Sigmoid colon (tissue), 7 donors: Measurements from ENCODE around the gene SMARCA1. TPM values are rescaled to one million over a fixed set of nuclear protein-coding genes. Genes with fewer than 3 reads are reported as not detected.

Source experiments
- DNase-seq: peaks from one replicate; pipeline ENCODE4 v3.0.0-alpha.2; 2019
- H3K27ac ChIP-seq, 4 donors: fragments of 200-600 bp; sonication (generic); one replicate each; pipeline ENCODE4 v1.5.1; 2016 to 2019; ENCODE audit warnings: mild to moderate bottlenecking in 1 of 4
- H3K27me3 ChIP-seq, 3 donors: fragments of 200-600 bp; sonication (generic); one replicate each; pipeline ENCODE4 v1.5.1; 2019; ENCODE audit warnings: mild to moderate bottlenecking in 1 of 3
- H3K36me3 ChIP-seq, 4 donors: fragments of 200-600 bp; sonication (generic); one replicate each; pipeline ENCODE4 v1.5.1; 2016 to 2019
- H3K4me1 ChIP-seq, 4 donors: fragments of 200-600 bp; sonication (generic); one replicate each; pipeline ENCODE4 v1.5.1; 2017 to 2019
- H3K4me3 ChIP-seq, 4 donors: fragments of 200-600 bp; sonication (generic); one replicate each; pipeline ENCODE4 v1.5.1; 2017 to 2019; ENCODE audit warnings: mild to moderate bottlenecking in 2 of 4, moderate library complexity in 1 of 4
- H3K9me3 ChIP-seq, 4 donors: fragments of 200-600 bp in 3 of 4; sonication (generic) in 3 of 4; one replicate each; pipeline versions ENCODE4 v1.5.1 to v1.6.1; 2013 to 2019
- EP300 ChIP-seq, 4 donors: sonication (generic); formaldehyde crosslinking; IDR thresholded peaks; one replicate each; pipeline ENCODE4 v1.6.1; 2017; ENCODE audit warnings: antibody characterized with exemption in 4 of 4
- POLR2A ChIP-seq, 2 donors: fragments of 450-650 bp; IDR thresholded peaks; one replicate each; pipeline ENCODE4 v1.6.1; 2016; ENCODE audit warnings: antibody characterized with exemption in 2 of 2, mild to moderate bottlenecking in 2 of 2, moderate library complexity in 2 of 2
- POLR2AphosphoS5 ChIP-seq, 4 donors: sonication (generic); formaldehyde crosslinking; IDR thresholded peaks; one replicate each; pipeline ENCODE4 v1.6.1; 2017; ENCODE audit warnings: antibody characterized with exemption in 4 of 4
- WGBS, 2 donors: extraction: QIAGEN DNeasy Blood & Tissue Kit; methylation state at CpG; one replicate each; pipeline ENCODE4 v1.1.7; 2013; 5-methylcytosine and 5-hydroxymethylcytosine counted together
- intact Hi-C: fragments of 100-400 bp; cut with DNase I; formaldehyde crosslinking; loops from one replicate; pipeline ENCODE4 v1.15.1; 2023
- polyA plus RNA-seq, 3 donors: library from polyadenylated mRNA; stranded (reverse); fragments of 200-250 nt; gene quantifications; one replicate each; pipeline ENCODE4 v1.2.3, GENCODE V29; 2013
- total RNA-seq, 4 donors: library from RNA; depleted of rRNA; stranded (reverse); fragments of >200 nt; gene quantifications; one replicate each; pipeline ENCODE4 v1.1.0, GENCODE V29; 2016
- TF ChIP-seq, protein P1 (sequence below), 4 experiments: fragments of 450-650 bp in 3 of 4; fragments of 200-600 bp in 1 of 4; IDR thresholded peaks; one replicate each; pipeline ENCODE4 v1.5.1; 2016 to 2019; ENCODE audit warnings: antibody characterized with exemption in 4 of 4, mild to moderate bottlenecking in 3 of 4, moderate library complexity in 2 of 4
- donor health status: healthy with polysubstance abuse.
- donor health status: Bipolar disorder and iron deficiency.
- donor health status: healthy.

SMARCA1 gene
- total and polyA plus RNA-seq, 7 donors: 1.2 to 70.3 (median 40.7) TPM

GRCh38 chrX:129529685-129530281, 6.5 kb upstream of the SMARCA1 start:
- H3K27me3 ChIP-seq: no peaks in the 10 kb centered on the region
- H3K4me3 ChIP-seq: no peak overlapping the region
- no peaks in the 10 kb centered on the region for H3K4me1 ChIP-seq
- TF ChIP-seq POLR2AphosphoS5 (IDR thresholded peaks at IDR 0.05) (no peak), POLR2A (IDR thresholded peaks at IDR 0.05) (no peak), EP300 (IDR thresholded peaks at IDR 0.05) (no peak)
- TF ChIP-seq, protein P1, sequence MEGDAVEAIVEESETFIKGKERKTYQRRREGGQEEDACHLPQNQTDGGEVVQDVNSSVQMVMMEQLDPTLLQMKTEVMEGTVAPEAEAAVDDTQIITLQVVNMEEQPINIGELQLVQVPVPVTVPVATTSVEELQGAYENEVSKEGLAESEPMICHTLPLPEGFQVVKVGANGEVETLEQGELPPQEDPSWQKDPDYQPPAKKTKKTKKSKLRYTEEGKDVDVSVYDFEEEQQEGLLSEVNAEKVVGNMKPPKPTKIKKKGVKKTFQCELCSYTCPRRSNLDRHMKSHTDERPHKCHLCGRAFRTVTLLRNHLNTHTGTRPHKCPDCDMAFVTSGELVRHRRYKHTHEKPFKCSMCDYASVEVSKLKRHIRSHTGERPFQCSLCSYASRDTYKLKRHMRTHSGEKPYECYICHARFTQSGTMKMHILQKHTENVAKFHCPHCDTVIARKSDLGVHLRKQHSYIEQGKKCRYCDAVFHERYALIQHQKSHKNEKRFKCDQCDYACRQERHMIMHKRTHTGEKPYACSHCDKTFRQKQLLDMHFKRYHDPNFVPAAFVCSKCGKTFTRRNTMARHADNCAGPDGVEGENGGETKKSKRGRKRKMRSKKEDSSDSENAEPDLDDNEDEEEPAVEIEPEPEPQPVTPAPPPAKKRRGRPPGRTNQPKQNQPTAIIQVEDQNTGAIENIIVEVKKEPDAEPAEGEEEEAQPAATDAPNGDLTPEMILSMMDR (IDR thresholded peaks at IDR 0.05): no peak
- H3K9me3 ChIP-seq: no peaks in the 10 kb centered on the region
- H3K27ac ChIP-seq: peak overlapping the region in 3 of 4 donors; percentile 10 to 13 (median 10)
- 71 to 75% methylated on average over 4 of the region's 4 CpGs for WGBS, 2 donors
- intact Hi-C loops: no loop called here
- no peak for DNase-seq
- H3K36me3 ChIP-seq: no peaks in the 10 kb centered on the region

GRCh38 chrX:129525896-129526295, 2.6 kb upstream of the SMARCA1 start:
- no peak for TF ChIP-seq POLR2A (IDR thresholded peaks at IDR 0.05)
- TF ChIP-seq EP300 (IDR thresholded peaks at IDR 0.05): no peak
- TF ChIP-seq, protein P1 (IDR thresholded peaks at IDR 0.05): no peak
- intact Hi-C loops: no loop called here
- Histone ChIP-seq H3K4me3 (no peak overlapping the region), H3K27ac (no peak overlapping the region), H3K9me3 (no peaks in the 10 kb centered on the region), H3K27me3 (no peaks in the 10 kb centered on the region), H3K36me3 (no peaks in the 10 kb centered on the region), H3K4me1 (peaks cover 0 to 11% (median 5%) of the 10 kb centered on the region in 4 donors)
- DNase-seq: no peak
- WGBS, 2 donors: 43 to 65% methylated on average over 3 of the region's 3 CpGs

DNA sequence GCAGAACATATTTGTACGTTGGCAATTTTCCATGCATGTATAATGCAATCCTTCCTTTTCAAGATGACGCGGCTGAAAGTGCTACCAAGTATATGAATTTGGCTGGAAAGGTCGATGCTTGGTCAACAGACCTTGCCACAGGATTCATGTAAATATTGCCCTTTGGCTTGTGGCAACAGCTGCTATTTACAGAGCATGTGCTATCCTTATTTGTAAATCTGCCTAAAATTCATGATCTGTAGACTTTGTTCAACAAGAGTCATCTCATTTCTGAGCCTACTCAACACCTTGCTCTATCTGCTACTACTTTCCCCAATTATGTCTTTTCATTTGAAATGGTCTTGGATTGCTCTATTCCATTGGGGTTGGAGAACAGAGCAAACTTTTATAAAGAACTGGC, 1.9 kb upstream of the SMARCA1 start:
- intact Hi-C loops: no loop called here
- Histone ChIP-seq H3K4me3 (no peak overlapping the region), H3K4me1 (peaks cover 0 to 16% (median 6%) of the 10 kb centered on the region in 4 donors), H3K27me3 (no peaks in the 10 kb centered on the region), H3K36me3 (no peaks in the 10 kb centered on the region), H3K9me3 (no peaks in the 10 kb centered on the region), H3K27ac (no peak overlapping the region)
- WGBS, 2 donors: 36 to 41% methylated on average over 4 of the region's 4 CpGs
- no peak for DNase-seq
- TF ChIP-seq, protein P1 (IDR thresholded peaks at IDR 0.05): no peak
- TF ChIP-seq EP300 (IDR thresholded peaks at IDR 0.05) (no peak), POLR2A (IDR thresholded peaks at IDR 0.05) (no peak)

- WGBS, 2 donors: 55 to 84% methylated on average over 3 of the region's 3 CpGs
- DNase-seq: no peak
- peak overlapping the region in 1 of 4 donors; percentile 87 for H3K4me3 ChIP-seq
- H3K27me3 ChIP-seq: no peaks in the 10 kb centered on the region
- intact Hi-C loops: no loop called here
- TF ChIP-seq POLR2A (IDR thresholded peaks at IDR 0.05): no peak
- TF ChIP-seq, protein P1 (IDR thresholded peaks at IDR 0.05): no peak
- TF ChIP-seq EP300 (IDR thresholded peaks at IDR 0.05): no peak
- no peak for TF ChIP-seq POLR2AphosphoS5 (IDR thresholded peaks at IDR 0.05)
- no peaks in the 10 kb centered on the region for H3K36me3 ChIP-seq
- no peaks in the 10 kb centered on the region for H3K9me3 ChIP-seq
- H3K27ac ChIP-seq: peak overlapping the region in 2 of 4 donors; percentile 91 to 94
- peaks cover 0 to 16% (median 6%) of the 10 kb centered on the region in 4 donors for H3K4me1 ChIP-seq
These were observed 1.1 kb upstream of the SMARCA1 start for GRCh38 chrX:129524250-129524850.
